Gastroesophageal sphincter (tissue), 3 donors: ENCODE data around the gene CEBPE.

Experiments used
- CTCF ChIP-seq, 4 experiments: fragments of 200-600 bp in 2 of 4; fragments of 450-650 bp in 2 of 4; sonication (generic) in 1 of 4; IDR thresholded peaks; one replicate each; pipeline ENCODE4 v1.5.1; 2017 to 2019; ENCODE audit warnings: antibody characterized with exemption in 4 of 4, mild to moderate bottlenecking in 2 of 4, moderate library complexity in 2 of 4
- EP300 ChIP-seq: sonication (generic); formaldehyde crosslinking; IDR thresholded peaks from one replicate; pipeline ENCODE4 v1.6.1; 2017; ENCODE audit warnings: antibody characterized with exemption, mild to moderate bottlenecking
- POLR2A ChIP-seq, 2 donors: fragments of 450-650 bp; IDR thresholded peaks; one replicate each; pipeline ENCODE4 v1.6.1; 2017; ENCODE audit warnings: antibody characterized with exemption in 2 of 2, mild to moderate bottlenecking in 2 of 2, moderate library complexity in 1 of 2
- POLR2AphosphoS5 ChIP-seq: sonication (generic); formaldehyde crosslinking; IDR thresholded peaks from one replicate; pipeline ENCODE4 v1.6.1; 2017; ENCODE audit warnings: antibody characterized with exemption

- no peak for TF ChIP-seq CTCF (IDR thresholded peaks at IDR 0.05)
- no peak for TF ChIP-seq EP300
- TF ChIP-seq POLR2A (IDR thresholded peaks at IDR 0.05): no peak
- TF ChIP-seq POLR2AphosphoS5: no peak
Observed at GRCh38 chr14:23122086-23122485, 3.0 kb upstream of the CEBPE start.
